NCI-H1930 (cell line): ENCODE measurements around the gene DTX4.
"Not testable (repeated sequence)": the region's sequence is repeated elsewhere in the genome, so short reads cannot be mapped to it uniquely, and the experiment has no call there.

Experiments
- DNase-seq, 2 experiments: peaks; one replicate each; lab custom pipeline; 2025; lab: John Stamatoyannopoulos, UW

Gene DTX4

DNA sequence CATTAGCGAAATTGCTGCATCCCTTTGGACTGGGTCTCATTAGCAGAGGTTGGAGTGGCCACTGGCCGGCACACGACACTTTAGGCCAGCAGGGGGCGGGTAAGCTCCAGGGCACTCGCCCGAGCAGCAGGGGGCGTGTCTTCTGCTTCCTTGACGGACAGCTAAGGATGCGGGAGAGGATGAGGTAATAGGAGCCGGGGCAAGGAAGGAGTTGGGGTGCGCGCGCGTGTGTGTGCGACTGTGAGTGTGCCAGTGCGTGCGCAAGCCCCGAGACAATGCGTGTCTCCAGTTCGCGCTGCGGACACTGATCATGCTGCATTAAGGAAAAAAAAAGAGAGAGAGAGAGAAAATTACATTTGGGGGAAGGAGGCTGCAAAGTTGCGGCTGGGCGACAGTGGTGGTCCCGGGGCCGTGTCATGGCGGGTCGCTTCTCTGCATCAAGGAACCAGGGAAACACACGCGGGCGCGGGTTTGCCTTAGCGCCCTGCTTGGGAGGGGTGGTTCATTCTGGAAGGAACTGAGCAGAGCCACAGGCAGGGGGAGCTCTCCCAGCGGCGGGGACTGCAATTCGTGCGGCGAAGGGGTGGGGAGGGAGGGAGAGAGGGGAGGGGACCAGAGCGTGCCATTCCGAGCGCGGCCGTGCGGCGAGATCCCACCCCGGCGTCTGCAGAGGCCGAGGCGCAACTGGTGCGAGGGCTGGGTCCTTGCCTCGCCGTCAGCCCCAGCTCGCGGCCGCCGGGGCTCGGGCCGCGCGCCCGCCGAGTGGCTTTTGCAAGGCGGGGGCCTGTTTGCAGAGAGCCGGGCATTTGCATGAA, at the start of gene DTX4:
TSS of gene DTX4 (plus strand) at position 625 of the 815 bp plus-strand sequence. CDS start 464 bp downstream, outside the sequence.
- peak; percentile 94 to 96 for DNase-seq

DNA sequence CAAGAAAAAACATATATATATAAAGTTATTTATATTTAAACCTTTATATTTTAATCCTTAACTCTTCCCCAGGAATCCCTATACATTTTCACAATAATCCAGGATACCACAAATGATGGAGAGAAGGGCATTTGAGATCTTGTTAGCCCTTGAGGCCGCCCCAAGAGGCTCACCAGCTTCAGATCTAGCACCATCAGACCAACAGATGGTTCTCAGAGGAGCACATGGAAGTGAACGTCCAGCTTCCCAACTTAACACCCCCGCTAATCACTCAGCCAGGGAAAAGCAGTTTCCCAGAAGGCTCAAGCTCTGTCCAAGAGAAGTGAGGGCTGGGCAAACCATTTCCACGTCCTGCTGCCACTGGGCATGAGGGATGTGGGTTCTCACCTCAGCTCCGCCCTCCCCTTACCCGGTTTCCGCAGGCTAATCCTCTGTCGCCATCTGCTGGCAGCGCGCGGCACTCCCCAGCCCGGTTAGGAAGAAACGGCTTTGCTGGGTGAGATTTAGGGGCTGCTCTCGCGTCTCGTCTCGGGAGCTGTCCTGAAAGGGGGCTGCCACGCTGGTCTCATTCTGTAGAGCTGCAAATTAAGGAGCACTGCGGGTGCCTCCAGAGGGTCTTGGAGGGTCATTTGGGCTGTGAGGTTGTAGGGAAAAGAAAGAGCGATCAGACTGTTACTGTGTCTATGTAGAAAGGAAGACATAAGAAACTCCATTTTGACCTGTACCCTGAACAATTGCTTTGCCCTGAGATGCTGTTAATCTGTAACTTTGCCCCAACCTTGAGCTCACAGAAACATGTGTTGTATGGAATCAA, 36.1 kb upstream of the DTX4 start:
- peak; percentile 64 to 74 for DNase-seq

DNA sequence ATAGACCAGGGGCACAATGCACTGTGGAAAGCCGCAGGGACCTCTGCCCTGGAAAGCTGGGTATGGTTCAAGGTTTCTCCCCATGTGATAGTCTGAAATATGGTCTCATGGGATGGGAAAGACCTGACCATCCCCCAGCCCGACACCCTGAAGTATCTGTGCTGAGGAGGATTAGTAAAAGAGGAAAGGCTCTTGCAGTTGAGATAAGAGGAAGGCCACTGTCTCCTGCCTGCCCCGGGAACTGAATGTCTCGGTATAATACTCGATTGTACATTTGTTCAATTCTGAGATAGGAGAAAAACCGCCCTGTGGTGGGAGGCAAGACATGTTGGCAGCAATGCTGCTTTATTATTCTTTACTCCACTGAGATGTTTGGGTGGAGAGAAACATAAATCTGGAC, 35.4 kb upstream of the DTX4 start:
- not testable (repeated sequence) for DNase-seq

DNA sequence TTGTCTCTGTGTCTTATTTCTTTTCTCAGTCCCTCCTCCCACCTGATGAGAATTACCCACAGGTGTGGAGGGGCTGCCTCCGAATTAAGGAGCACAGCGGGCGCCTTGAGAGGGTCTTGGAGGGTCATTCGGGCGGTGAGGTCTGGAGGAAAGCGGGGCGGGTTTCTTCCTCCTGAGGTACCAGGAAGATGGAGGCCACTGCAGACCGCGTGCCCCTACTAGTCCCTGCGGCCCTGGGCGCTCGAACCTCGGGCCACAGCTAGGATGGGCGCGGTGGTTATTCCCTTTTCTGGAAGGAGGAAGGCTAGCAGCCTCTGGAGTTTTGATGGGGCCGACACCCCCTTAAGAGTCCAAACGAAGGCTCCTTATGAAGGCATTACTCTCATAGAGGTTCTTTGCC, 34.7 kb upstream of the DTX4 start:
- no peak for DNase-seq

DNA sequence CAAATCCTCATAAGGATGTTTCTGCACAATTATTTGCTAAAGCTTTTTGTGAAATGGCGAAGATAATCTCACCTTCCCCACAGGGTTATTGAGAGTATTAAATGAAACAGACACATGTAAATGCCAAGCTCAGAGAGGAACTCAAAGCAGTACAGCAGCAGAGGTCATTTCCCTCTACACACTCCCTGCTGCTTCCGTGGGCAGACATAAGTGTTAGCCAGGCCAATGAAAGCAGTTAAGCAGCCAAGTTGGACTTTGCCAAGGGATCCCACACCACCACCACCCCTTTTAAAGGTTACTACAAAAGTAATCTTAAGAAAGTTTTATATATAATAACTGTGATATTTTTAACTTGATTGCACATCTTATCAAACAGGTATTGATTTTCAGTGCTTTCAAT, 33.3 kb upstream of the DTX4 start:
- no peak for DNase-seq

DNA sequence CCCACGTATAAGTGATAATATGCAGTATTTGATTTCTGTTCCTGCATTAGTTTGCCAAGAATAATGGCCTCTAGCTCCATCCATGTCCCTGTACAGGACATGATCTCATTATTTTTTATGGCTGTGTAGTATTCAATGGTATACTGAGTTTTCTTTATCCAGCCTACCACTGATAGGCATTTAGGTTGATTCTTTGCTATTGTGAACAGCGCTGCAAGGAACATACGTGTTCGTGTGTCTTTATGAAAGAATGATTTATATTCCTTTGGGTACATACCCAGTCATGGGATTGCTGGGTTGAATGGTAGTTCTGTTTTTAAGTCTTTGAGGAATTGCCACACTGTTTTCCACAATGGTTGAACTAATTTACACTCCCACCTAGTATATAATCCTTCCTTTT, 30.7 kb upstream of the DTX4 start:
- no peak for DNase-seq

DNA sequence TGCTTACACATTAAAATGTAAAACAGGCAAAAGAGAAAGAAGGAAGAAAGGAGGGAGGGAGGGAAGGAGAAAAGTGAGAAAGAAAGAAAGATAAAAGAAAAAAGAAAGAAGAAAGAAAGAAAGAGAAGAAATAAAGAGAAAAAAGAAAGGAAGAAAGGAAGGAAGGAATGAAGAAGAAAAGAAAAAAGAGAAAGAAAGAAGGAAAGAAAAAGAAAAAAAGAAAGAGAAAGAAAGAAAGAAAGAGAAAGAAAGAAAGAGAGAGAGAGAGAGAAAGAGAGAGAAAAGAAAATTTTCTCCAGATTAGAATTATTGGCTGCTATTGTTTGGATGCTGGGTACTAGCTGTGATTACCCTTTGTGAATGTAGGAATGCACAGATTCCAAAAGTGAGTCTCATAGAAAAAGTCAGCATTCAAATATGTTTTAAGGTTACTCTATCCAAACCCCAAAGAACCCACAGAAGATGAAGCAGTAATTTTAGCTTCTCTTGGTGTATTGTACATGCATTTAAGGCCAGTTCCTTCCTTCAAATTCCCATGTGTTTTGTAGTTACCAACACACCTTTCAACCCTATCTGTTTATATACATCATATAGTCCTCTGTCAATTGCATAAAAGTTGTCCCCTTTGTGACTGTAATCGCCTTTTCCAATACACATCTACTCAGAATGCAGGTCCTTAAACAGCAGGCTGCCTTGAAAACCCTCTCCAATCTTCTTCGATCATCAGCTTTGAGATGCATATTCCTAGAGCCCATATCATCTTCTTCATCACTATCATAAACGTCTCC, 30.1 kb upstream of the DTX4 start:
- no peak for DNase-seq

DNA sequence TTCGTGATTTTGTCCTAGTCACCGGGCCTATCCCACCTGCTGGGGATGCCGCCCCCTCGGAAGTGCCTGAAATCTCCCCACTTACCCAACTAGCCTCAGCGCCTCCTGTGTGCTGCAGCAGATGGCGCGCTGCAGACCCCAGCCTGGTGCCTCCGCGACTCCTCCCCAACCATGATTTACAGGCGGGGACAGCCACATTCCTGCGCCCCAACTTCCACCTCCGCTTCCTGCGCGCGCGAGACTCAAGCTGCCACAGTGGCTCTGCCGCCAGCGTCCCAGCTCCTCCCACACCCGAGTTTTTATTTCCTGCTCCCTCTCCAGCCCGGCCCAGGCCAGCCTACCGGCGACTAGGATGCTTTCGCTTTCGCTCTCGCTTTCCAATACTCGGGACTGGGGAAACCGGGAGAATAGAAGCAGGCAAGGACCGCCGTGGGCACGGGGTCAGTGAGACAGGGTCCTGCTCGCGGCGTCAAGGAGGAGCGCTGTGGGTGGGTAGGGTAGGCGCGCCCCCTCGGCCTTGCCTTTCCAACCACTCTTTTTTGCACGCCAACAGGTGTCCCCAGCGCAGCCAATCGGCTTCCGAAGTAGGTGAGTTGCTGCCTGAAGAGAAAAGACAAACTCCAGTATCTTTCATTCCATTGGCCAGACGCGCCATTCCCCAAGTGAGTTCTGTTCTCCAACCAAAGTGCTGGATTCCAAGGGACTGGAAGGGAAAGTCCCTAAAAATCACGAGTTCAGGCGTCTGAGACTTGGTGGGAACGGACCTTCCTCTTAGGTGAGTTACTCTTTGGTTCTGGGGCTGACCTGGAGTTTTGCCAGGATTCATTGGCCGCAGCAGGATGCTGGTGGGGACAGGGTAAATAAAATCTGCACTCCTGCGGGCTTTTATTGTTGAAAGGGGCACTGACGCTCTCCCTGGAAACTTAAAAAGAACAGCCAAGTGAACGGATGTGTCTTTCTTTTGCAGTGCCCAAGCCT, 29.1 kb upstream of the DTX4 start, which contains the start of gene FAM111A:
TSS of gene FAM111A (plus strand) at position 327 of the 978 bp plus-strand sequence. CDS start 6,017 bp downstream, outside the sequence.
- DNase-seq, result peak; percentile 71 to 72

DNA sequence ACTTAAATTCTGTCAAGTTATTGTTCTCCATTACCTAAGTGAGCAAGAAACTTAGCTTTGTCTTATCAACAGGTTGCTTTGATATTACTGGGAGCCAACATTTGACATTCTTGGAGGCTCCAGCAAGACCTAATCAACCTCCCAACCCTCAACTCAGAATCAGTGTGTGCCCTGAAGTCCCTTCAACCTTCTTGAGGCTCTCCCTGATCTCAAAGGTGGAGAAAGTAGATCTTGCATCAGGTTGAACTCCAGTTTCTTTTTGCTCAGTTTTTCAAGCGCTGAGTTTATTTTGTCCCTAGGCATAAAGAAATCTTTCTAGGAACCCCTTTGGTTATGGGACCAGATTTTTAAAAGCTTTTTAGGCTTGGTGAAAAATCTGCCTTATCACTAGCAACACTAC, 27.8 kb upstream of the DTX4 start:
- no peak for DNase-seq

DNA sequence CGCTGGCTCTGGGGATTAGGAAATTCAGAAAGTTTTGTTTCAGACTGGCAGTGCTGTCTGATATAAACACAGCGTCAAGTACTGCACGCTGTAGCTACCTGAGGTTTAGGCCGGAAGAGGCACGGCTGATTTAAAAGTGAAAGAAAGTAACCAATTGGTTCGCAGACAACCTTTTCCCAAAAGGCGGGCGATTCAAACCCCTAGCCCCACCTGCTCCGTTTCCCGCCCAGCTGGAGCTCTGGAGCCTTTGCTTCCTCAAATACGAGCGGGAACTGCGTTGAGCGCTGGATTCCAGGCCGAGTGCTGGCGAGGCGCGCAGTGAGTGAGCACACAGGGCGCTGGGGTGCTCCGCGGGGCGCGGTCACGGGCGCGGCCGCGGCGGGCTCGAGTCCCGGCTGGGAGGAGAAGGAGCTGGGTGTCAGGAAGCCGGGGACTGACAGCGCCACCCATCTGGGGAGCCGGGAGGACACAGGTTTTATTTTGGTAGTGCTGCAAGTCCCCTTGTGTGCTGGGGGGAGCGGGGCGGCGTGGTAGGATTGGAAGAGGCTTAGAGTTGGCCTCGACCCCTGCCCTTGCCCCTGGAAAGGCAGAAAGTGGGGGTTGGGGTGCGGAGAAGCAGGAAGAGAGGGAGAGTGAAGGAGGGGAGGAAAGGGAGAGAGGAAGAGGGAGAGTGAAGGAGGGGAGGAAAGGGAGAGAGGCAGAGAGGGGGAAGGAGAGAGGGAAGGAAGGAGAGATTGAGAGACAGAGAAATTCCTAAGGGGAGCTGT, 27.2 kb upstream of the DTX4 start:
- peak; percentile 72 to 76 for DNase-seq

DNA sequence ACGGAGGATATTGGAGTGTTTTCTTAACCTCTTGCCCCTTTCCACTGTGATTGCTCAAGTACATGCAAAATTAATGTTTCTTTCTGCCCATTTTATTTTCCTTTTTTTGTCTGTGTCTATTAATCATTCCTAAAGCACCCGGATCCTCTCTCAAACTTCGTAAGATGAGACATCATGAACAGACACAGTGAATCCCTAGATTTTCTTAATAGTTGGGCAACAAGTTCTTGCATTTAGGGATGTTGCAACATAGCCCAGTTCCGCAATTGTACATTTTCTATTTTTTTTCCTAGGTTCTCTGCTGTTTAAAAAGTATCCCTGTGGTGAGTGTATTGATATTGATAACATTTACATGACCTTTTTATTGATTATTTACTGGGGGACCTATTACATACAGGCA, 26.4 kb upstream of the DTX4 start:
- no peak for DNase-seq

DNA sequence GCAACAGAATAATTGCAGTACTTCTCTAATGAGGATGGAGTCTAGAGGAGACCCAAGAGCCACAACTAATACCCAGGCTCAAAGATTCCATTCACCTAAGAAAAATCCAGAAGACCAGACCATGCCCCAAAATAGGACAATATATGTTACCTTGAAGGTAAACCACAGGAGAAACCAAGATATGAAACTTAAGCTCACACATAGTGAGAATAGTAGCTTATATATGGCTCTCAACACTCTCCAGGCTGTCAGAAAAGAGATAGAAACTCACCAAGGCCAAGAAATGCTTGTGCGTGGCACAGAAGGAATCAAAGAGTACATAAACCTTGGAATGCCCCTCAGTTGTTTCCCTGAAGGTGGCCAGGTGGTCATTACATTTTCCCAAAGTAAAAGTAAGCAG, 20.2 kb upstream of the DTX4 start:
- no peak for DNase-seq

DNA sequence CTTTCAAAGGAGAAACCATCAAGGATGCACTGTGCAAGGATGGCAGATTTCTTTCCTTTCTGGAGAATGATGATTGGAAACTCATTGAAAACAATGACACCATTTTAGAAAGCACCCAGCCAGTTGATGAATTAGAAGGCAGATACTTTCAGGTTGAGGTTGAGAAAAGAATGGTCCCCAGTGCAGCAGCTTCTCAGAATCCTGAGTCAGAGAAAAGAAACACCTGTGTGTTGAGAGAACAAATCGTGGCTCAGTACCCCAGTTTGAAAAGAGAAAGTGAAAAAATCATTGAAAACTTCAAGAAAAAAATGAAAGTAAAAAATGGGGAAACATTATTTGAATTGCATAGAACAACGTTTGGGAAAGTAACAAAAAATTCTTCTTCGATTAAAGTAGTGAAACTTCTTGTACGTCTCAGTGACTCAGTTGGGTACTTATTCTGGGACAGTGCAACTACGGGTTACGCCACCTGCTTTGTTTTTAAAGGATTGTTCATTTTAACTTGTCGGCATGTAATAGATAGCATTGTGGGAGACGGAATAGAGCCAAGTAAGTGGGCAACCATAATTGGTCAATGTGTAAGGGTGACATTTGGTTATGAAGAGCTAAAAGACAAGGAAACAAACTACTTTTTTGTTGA, 19.5 kb upstream of the DTX4 start:
- no peak for DNase-seq

DNA sequence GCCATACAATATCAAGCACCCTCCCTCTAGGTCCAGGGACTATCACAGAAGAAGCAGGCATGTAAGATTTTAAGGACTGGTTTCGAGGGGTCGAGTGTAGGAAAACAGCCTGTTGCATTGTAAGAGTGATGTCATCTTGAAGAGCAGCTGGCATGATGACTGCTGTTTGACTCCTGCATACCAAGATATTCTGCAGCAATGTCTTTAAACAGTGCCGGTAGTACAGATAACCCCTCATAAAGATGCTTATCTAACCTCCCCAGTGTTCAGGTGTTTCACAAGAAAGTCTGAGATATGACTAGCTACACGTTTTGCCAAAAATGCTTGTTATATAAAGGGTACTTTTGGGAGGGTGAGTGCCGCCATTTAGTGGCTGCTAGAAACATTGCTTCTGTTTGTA, 17.3 kb upstream of the DTX4 start:
- DNase-seq, result no peak

DNA sequence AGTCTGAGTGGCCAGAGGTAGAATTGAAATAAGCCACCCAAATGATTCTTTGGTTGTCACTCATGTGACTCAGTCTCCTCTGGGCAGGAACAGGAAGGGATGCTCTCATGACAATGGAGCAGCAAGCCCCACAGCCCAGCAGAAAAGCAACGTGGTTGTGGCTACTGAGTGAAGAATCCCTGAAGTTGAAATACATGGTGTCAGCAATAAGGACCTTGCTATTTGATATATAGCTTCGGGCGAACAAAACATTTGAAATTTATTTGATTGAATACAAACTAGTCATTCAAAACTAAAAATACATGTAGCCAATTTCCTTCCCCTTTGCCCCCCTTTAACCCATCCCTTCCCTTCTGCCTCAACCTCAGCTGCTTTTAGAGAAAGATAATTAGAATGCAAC, 14.5 kb upstream of the DTX4 start:
- DNase-seq, result no peak

DNA sequence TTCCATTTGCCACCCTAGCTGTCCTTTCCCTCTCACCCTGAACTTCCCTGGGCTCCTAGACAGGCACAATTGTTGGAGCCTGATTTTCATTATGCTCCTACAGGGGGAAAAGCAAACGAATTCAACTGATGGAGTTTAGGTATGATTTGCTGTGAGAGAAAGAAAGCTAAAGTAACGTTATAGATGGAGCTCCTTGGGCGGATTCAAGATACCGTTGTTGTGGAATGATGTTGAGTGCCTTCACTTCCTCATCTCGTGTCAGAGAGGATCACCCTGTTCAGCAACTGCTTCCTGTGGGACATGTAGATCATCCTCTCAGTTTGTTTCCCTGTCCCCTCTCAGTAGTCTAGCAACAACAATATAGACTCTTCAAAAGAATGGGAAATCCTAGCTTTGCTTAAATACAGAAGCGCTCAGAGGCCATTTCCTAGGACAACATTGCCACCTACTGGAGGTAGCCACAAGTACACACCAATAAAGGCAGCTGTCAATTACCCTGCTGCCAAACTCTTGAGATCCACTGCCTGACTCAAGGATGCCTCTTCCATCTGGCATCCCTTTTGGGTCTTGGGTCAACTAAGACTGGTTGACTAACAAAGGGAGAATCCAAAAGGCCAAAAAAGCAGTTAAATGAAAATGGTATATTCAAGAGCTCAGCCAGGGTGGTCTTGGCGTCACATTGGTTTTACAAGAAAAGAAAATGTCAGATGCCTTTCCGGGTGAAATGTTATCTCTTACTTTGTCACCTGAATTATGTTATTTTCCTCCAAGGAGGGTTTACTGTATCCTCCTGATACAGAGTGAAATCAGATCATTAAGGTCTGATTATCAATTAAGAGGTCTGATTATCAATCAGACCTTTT, 13.5 kb upstream of the DTX4 start:
- peak; percentile 28 to 68 for DNase-seq

DNA sequence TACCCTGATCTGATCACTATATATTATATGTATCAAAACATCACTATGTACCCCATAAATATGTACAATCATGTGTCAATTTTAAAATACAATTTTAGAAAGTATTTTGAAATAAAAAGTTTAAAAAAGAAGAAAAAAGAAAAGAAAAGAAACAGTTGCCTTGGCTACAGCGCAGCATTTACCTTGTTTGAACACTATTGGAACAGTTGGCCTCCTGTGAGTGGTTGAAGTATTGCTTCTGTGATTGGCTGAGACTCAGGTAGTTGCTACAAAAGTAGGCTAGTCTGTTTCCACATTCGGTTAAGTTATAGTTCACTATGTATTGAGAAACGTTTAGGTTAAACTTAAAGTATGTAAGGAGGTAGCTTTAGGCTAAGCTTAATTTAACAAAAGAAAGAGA, 7.9 kb upstream of the DTX4 start:
- no peak for DNase-seq

DNA sequence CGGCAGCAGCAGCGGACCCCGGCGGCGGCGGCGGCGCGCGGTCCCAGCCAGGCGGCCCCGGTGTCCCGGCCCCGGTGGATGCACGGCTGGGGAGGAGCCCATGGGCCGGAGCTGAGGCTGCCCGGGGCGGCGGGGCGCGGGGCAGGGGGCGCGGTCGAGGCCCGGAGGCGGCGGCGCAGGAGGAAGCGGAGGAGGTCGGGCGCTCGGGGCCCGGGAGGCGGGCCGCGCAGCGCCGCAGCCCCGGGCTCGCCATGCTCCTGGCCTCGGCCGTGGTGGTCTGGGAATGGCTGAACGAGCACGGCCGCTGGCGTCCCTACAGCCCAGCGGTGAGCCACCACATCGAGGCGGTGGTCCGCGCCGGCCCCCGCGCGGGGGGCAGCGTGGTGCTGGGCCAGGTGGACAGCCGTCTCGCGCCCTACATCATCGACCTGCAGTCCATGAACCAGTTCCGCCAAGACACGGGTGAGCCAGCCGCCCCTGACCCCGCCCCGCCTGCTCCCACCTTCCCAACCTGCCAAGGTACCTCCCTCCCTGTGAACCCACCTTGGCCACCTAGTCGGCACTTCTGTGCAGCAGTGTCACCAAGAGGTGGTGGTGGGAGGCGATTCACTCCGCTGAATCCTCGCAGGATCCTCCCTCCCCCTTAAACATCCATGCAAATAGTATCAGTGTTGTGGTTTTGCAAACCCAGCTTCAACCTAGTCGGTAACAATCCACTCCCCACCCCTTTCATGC, 580 bp downstream of the DTX4 start:
- DNase-seq, result peak; percentile 18 to 22
